Activated CD8-positive, alpha-beta memory T cell treated with anti-CD3 and anti-CD28 coated beads, Interleukin-2, amount 50 U/mL, for 24 hours (primary cell): ENCODE results near the gene FOSL2.

Source experiments
- DNase-seq: peaks from one replicate; pipeline ENCODE4 v3.0.0-alpha.2; 2020; ENCODE audit errors: extremely low read depth

The FOSL2 gene

DNA sequence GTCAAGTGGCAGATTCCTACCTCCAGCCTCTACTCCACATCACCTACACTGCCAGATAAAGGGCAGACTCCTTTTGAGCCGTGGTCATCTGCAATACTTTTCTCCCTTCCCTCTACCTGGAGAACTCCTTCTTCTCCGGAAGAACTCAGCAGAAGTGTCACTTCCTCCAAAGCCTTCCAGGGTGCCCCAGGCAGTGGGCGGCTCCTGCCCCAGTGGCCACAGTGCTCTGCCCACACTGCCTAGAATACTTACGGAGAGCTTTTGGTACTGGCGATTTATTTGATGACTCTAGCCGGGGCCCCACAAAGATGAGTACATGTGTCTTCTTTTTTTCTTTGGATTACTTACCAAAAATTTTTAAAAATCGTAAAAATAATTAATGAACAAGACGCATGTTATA, 39.7 kb downstream of the FOSL2 start:
- DNase-seq: no peak

DNA sequence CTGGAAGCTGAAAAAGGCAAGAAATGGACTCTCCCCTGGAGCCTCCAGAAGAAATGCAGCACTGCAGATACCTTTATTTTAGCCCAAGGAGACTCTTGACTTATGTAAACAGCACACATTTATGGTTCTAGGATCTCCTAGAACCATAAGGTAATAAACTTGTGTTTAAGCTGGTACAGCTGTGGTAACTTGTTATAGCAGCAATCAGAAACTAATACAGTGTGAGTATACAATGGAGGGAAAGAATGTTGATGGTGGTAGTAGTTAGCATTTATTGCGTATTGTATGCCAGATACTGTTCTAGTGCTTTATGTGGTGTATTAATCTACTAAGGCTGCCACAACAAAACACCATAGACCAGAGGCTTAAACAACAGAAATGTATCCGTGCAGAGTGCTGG, 40.6 kb downstream of the FOSL2 start:
- no peak for DNase-seq

DNA sequence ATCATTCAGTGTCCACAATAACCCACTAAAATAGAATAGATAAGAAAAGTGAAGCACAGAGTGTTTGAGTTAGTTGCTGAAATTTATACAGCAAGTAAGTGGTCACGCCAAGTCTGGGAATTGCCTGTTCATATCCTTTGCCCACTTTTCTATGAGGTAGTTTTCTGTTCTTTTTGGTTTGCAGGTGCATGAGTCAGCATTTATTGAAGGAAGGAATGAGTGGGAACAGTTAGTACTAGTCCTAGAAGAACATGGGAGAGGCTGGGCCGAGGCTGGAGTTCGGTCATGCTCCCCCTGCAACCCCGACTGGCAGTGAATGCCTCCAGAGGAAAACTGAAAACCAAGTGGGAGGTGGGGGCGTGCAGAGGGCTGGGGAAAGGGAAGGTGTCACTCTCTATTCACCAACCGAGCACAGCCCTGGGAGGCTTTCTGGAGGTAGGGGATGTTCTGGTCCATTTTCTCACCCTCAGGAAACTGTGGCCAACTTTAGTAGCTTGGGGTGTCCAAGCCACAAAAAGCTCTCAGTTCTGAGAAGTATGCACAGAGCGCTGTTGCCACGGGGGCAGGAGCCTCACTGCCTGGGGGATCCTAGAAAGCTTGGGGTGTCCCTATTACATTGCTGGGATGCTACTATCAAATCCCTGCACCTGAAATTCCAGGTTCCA, 41.4 kb downstream of the FOSL2 start:
- DNase-seq: no peak

- DNase-seq: no peak
Measured at GRCh38 chr2:28434600-28434989, 41.9 kb downstream of the FOSL2 start.

DNA sequence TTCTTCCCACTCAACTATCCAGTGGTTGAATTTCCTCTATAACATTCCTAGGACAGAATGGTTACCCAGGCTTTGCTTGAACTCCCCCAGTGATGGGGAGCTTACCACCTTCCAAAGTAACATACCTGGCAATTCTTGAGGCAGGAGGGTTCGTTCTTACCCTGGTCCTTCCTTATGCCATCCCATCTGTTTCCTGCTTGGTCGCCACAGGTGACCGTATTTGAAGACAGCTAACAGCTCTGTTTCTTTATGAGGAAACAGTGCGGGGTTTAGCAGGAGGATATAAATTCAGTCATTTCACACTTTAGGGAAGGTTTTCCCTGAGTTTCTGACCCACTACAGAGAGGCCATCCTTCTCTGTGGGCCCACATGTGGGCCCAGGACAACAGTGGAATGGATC, 42.6 kb downstream of the FOSL2 start:
- no peak for DNase-seq

- DNase-seq: no peak
Measured at GRCh38 chr2:28435814-28436351, 43.2 kb downstream of the FOSL2 start.

DNA sequence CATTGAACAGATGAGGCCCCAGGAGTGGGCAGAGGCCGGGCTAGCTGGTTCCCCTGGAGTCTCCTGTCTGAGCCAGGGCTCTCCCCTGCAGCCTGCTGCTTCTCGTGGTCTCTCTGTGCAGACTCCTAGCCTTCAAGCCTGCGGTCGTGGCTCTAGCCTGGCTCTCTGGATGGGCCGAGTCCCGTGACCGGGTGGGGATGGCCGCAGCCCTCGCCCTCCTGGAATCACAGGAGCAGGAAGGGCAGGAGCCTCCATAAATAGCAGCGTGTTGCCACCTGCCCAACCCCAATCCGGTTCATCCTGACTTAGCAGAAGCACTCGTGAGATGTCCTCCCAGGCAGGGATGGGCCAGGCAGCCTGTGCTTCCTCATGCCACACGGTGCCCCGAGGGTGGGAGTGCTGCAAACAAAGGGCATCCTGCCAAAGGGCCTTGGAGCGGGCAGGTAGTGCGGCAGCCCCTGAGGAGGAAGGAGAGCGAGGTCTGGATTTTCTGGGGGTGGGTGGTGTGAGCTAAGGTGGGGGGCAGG, 43.9 kb downstream of the FOSL2 start:
- DNase-seq: no peak

- no peak for DNase-seq
Measured at GRCh38 chr2:28437149-28437835, 44.6 kb downstream of the FOSL2 start.

DNA sequence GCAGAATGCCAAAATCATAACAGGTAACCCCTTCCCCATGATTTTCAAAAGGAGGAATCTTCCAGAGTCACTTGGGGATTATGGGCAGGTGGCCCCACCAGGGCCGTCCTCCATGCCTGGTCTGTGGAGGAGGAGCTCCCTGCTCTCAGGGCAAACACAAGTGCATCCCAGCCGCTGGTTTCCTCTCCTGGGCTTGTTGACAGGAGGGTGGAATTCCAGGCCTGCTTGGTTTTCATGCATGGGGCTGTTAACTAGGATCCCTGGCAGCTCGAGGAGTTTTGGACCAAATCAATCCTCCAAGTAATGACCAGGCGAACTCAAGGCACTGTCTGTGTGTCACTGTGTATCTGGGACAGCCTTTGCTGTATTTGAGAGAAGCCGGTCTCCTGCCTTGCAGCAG, 45.3 kb downstream of the FOSL2 start:
- no peak for DNase-seq

DNA sequence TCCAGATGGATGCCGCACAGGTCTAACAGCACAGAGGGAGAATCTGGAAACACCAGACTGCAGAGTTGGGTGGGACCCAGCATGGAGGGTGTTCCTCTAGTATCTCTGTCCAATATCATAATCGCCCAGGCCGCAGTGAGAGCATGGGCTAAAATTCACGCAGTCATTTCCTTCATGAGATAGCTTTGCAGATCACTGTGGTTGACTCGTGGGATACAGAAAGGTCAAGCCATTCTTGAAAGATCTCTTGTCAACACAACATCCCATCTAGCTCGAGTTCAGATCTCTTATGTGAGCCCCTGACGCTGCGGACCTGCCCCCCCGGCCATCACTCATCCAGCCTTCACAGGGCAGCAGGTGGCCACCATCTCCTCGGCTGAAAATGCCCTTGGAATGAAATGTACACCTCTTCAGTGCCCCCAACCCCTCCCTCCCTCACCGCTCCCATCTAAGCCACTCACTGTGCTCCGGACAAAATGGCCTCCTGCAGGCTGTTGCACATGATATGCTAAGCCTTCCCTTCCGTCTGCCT, 45.9 kb downstream of the FOSL2 start:
- no peak for DNase-seq

GRCh38 chr2:28439127-28439526, 46.5 kb downstream of the FOSL2 start:
- DNase-seq: no peak

- no peak for DNase-seq
Measured at GRCh38 chr2:28439763-28440162, 47.1 kb downstream of the FOSL2 start.

DNA sequence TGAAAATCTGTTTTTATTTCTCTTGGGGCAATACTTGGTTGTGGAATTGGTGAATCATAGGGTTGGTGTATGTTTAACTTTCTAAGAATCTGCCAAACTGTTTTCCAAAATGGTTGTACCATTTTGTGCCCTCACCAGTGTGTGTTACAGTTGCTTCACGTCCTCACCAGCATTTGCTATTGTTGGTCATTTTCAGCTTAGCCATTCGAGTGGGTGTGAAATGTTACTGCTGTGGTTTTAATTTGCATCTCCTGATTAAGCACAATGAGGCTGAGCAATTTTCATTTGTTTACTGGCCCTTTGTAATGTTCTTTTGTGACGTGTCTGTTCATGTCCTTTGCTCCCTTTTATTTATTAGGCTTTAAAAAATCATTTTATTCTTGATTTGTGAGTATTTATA, 49.7 kb downstream of the FOSL2 start:
- DNase-seq: no peak

GRCh38 chr2:28444956-28445355, 52.3 kb downstream of the FOSL2 start:
- DNase-seq: no peak

GRCh38 chr2:28445448-28446258, 53.0 kb downstream of the FOSL2 start:
- DNase-seq: peak; percentile 41

DNA sequence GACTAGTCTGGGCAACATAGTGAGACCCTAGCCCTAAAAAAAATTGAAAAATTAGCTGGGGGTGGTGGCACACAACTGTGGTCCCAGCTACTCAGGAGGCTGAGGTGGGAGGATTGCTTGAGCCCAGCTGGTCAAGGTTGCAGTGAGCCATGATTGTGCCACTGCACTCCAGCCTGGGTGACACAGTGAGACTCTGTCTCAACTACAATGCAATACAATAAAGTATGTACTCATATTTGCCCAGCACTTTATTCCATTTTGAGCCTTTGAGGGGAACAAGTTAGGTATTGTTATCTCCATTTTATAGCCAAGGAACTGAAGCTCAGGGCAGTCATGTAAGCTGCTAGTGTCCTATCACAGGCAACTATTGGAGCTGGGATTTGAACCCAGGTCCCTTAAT, 53.9 kb downstream of the FOSL2 start:
- no peak for DNase-seq

DNA sequence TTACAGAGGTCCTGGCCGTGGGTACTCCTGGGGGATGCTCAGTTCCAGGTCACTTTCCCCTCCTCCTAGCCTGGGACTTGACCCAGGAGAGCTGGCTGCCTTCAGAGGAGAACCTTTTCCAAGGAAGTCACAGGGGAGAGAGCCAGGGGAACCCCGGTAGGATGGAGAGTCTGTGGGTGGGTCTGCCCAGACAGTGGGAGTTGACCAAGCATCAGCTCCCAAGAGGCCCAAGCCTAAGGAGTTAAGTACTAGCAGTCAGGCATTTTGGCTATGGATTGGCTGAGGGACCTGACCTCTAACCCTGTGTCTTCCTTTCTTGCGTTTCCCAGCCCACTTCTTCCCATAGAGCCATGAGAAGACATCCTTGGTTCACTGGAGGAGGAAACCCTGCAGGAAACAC, 54.4 kb downstream of the FOSL2 start:
- DNase-seq: no peak

DNA sequence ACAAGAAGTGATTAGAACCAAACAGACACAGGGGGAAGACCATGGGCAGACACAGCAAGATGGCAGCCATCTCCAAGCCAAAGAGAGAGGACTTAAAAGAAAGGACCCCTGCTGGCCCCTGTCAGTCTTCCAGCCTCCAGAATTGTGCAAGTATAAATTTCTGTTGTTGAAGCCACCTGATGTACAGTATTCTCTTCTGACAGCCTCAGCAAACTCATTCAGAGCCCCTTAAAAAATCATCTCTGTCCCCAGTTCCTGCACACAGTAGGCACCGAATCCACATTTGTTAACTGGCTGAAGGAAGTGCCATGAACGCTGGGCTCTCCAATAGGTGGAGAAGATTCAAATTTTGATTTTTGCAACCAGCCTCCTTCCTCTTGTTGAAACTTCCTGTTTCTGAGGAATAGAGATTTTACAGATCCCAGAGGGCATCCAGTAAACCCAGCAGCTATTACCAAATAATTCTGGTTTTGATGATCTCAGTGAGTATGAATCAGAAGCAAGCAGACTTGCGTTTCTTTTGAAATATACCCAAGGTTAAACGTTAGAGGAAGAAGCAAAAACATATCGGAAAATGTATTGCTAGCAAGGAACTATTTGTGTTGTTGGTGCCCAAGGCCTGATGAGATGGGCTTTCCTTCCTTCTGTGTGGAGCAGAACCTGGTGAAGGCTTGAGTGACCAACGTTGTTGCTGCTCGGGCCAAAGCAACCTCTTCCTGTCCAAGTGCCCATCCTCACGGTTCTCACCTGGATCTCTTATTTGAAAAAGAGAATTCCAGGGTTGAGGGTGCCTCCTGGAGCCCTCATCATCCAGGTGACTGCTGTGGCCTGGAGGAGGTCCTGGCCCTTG, 55.5 kb downstream of the FOSL2 start:
- DNase-seq: no peak

GRCh38 chr2:28448793-28449100, 56.1 kb downstream of the FOSL2 start:
- no peak for DNase-seq

GRCh38 chr2:28449126-28449487, 56.4 kb downstream of the FOSL2 start:
- DNase-seq: no peak
